Smooth muscle cell (in vitro differentiated cells): ENCODE data around the gene CBL. TPM values are rescaled to one million over a fixed set of nuclear protein-coding genes. Genes with fewer than 3 reads are reported as not detected.

Experiments
- DNase-seq: peaks from one replicate; lab custom pipeline; 2025; ENCODE audit not compliant: unreplicated experiment; lab: John Stamatoyannopoulos, UW
- H2AFZ ChIP-seq: fragments of 200-600 bp; sonication (generic); 2 replicates; pipeline ENCODE4 v1.6.0; 2016; ENCODE audit warnings: antibody characterized with exemption, low read depth, mild to moderate bottlenecking
- H3F3A ChIP-seq: fragments of 200-600 bp; sonication (generic); 2 replicates; pipeline ENCODE4 v1.6.0; 2017; ENCODE audit warnings: antibody characterized with exemption, low read depth
- H3K27ac ChIP-seq: fragments of 200-600 bp; sonication (generic); 2 replicates; pipeline ENCODE4 v1.5.1; 2016; ENCODE audit warnings: low read depth, mild to moderate bottlenecking
- H3K27me3 ChIP-seq: fragments of 200-600 bp; sonication (generic); 2 replicates; pipeline ENCODE4 v1.6.1; 2016; ENCODE audit warnings: low read depth, mild to moderate bottlenecking
- H3K36me3 ChIP-seq: fragments of 200-600 bp; sonication (generic); 2 replicates; pipeline ENCODE4 v1.5.1; 2016; ENCODE audit warnings: low read depth
- H3K4me1 ChIP-seq: fragments of 200-600 bp; sonication (generic); 2 replicates; pipeline ENCODE4 v1.5.1; 2016; ENCODE audit warnings: low read depth
- H3K4me2 ChIP-seq: fragments of 200-600 bp; sonication (generic); 2 replicates; pipeline ENCODE4 v1.6.0; 2016; ENCODE audit warnings: mild to moderate bottlenecking
- H3K4me3 ChIP-seq: fragments of 200-600 bp; sonication (generic); 2 replicates; pipeline ENCODE4 v1.5.1; 2016; ENCODE audit warnings: mild to moderate bottlenecking
- H3K79me2 ChIP-seq: fragments of 200-600 bp; sonication (generic); 2 replicates; pipeline ENCODE4 v1.6.0; 2016; ENCODE audit warnings: low read depth, mild to moderate bottlenecking
- H3K9ac ChIP-seq: fragments of 200-600 bp; sonication (generic); 2 replicates; pipeline ENCODE4 v1.6.0; 2016; ENCODE audit warnings: low read depth
- H3K9me3 ChIP-seq: fragments of 200-600 bp; sonication (generic); replicated peaks from 2 replicates; pipeline ENCODE4 v1.5.1; 2016; ENCODE audit warnings: low read depth
- H4K20me1 ChIP-seq: fragments of 200-600 bp; sonication (generic); 2 replicates; pipeline ENCODE4 v1.6.0; 2016; ENCODE audit warnings: low read depth
- CTCF ChIP-seq: fragments of 200-600 bp; sonication (generic); IDR thresholded peaks from 2 replicates; pipeline ENCODE4 v1.5.1; 2017; ENCODE audit warnings: borderline replicate concordance, mild to moderate bottlenecking, antibody characterized with exemption; ENCODE audit not compliant: insufficient read depth, poor library complexity, severe bottlenecking
- WGBS: methylation state at CpG from one replicate; pipeline ENCODE4 v1.1.7; 2016; ENCODE audit warnings: low lambda C conversion rate; 5-methylcytosine and 5-hydroxymethylcytosine counted together
- polyA plus RNA-seq: library from polyadenylated mRNA; unstranded; fragments of >200 nt; fragmentation: Nextera tagmentation; extraction: Ambion mirVana; gene quantifications from 2 replicates; pipeline ENCODE4 v1.2.1, GENCODE V29; 2016
- total RNA-seq: library from RNA; depleted of rRNA; stranded (reverse); fragments of >200 nt; gene quantifications from 2 replicates; pipeline ENCODE4 v1.2.3, GENCODE V29; 2014

Gene CBL
- total and polyA plus RNA-seq, 2 experiments from 2014 or later: 5.0 to 18.9 TPM

- H3K4me1 ChIP-seq: peaks cover 50% of the 10 kb centered on the region
Observed at GRCh38 chr11:119337581-119338317, 131.6 kb downstream of the CBL start.

GRCh38 chr11:119338318-119338890 lies 132.3 kb downstream of the CBL start:
- 9% methylated on average over 17 of the region's 17 CpGs for WGBS
- Histone ChIP-seq H3K9ac (no peak overlapping the region), H2AFZ (no peak overlapping the region), H3K27me3 (peaks cover 32% of the 10 kb centered on the region), H3K4me2 (peak overlapping the region; percentile 98), H3K36me3 (no peaks in the 10 kb centered on the region), H3K79me2 (peaks cover 14% of the 10 kb centered on the region), H3F3A (peaks cover 13% of the 10 kb centered on the region), H4K20me1 (no peaks in the 10 kb centered on the region), H3K4me3 (peak overlapping the region; percentile 66), H3K4me1 (peaks cover 44% of the 10 kb centered on the region), H3K9me3 (no peaks in the 10 kb centered on the region), H3K27ac (peak overlapping the region; percentile 71)
- peak; percentile 63 for DNase-seq
- TF ChIP-seq CTCF: peak; percentile 90

More at GRCh38 chr11:119337581-119338317, 131.6 kb downstream of the CBL start:
- Histone ChIP-seq H3K27ac (peak overlapping the region; percentile 71), H3K9ac (no peak overlapping the region), H3K27me3 (peaks cover 26% of the 10 kb centered on the region), H4K20me1 (no peaks in the 10 kb centered on the region), H2AFZ (no peak overlapping the region), H3K4me3 (peak overlapping the region; percentile 66), H3F3A (peaks cover 13% of the 10 kb centered on the region), H3K9me3 (no peaks in the 10 kb centered on the region), H3K4me2 (peak overlapping the region; percentile 98), H3K36me3 (no peaks in the 10 kb centered on the region), H3K79me2 (peaks cover 14% of the 10 kb centered on the region)
- WGBS: 6% methylated on average over 8 of the region's 9 CpGs
- peak; percentile 63 for DNase-seq
- no peak for TF ChIP-seq CTCF

GRCh38 chr11:119338965-119339588 lies 132.9 kb downstream of the CBL start:
- Histone ChIP-seq H3F3A (peaks cover 13% of the 10 kb centered on the region), H3K9ac (no peak overlapping the region), H3K4me2 (peak overlapping the region; percentile 98), H3K4me1 (peaks cover 43% of the 10 kb centered on the region), H4K20me1 (no peaks in the 10 kb centered on the region), H2AFZ (no peak overlapping the region), H3K9me3 (no peaks in the 10 kb centered on the region), H3K4me3 (peak overlapping the region; percentile 66), H3K27me3 (peaks cover 32% of the 10 kb centered on the region), H3K36me3 (no peaks in the 10 kb centered on the region), H3K79me2 (peaks cover 14% of the 10 kb centered on the region), H3K27ac (no peak overlapping the region)
- TF ChIP-seq CTCF: no peak
- DNase-seq: no peak
- WGBS: 55% methylated on average over 11 of the region's 11 CpGs
